ENCODE results near the gene FAF2. TPM values are rescaled to one million over a fixed set of nuclear protein-coding genes. Genes with fewer than 3 reads are reported as not detected.
A peak's percentile ranks its signal among the peaks of the same experiment; 100 is the strongest.

FAF2 gene
- total RNA-seq, 1 experiment from 2014 or later = 53.2 TPM

- Histone ChIP-seq H3K27me3 (replicated peaks; ENCODE audit: insufficient read depth, low read depth, low read length, poor library complexity) (no peaks in the 10 kb centered on the region), H3K9me3 (ENCODE audit: low read depth, low read length, poor library complexity, severe bottlenecking) (peaks cover 15% of the 10 kb centered on the region), H3K27ac (ENCODE audit: low read depth, low read length, poor library complexity, severe bottlenecking) (no peak overlapping the region), H3K4me3 (ENCODE audit: low read depth, low read length, poor library complexity, severe bottlenecking) (no peak overlapping the region), H3K36me3 (ENCODE audit: insufficient read depth, low read length, poor library complexity, severe bottlenecking) (peaks cover 5% of the 10 kb centered on the region), H3K4me1 (ENCODE audit: insufficient read depth, low read length, poor library complexity, severe bottlenecking) (no peaks in the 10 kb centered on the region)
- TF ChIP-seq EZH2 (IDR thresholded peaks at IDR 0.05; ENCODE audit: borderline replicate concordance, low read depth, low read length, poor library complexity, severe bottlenecking) (no peak), CTCF (conservative IDR thresholded peaks at IDR 0.05; ENCODE audit: low read depth, low read length) (no peak)
- no peak for DNase-seq (ENCODE audit: low spot score)
- ChIA-PET CTCF (no interaction called here), POLR2A (ENCODE audit: low non-redundant PET) (no interaction called here)
- no TSS peak for BruUV-seq (replicated peaks)
- intact Hi-C loops (cut with micrococcal nuclease; ENCODE audit: unreplicated experiment) = no loop called here
These were observed 25.3 kb downstream of the FAF2 start for GRCh38 chr5:176473335-176474006.

- TF ChIP-seq CTCF (conservative IDR thresholded peaks at IDR 0.05; ENCODE audit: low read depth, low read length) = no peak
- TF ChIP-seq EZH2 (IDR thresholded peaks at IDR 0.05; ENCODE audit: borderline replicate concordance, low read depth, low read length, poor library complexity, severe bottlenecking) = no peak
- H3K27me3 ChIP-seq (replicated peaks; ENCODE audit: insufficient read depth, low read depth, low read length, poor library complexity) = no peaks in the 10 kb centered on the region
- CTCF ChIA-PET = no interaction called here
- no TSS peak for BruUV-seq (replicated peaks)
- no peak overlapping the region for H3K27ac ChIP-seq (ENCODE audit: low read depth, low read length, poor library complexity, severe bottlenecking)
- POLR2A ChIA-PET (ENCODE audit: low non-redundant PET) = no interaction called here
- intact Hi-C loops (cut with micrococcal nuclease; ENCODE audit: unreplicated experiment) = no loop called here
- H3K4me3 ChIP-seq (ENCODE audit: low read depth, low read length, poor library complexity, severe bottlenecking) = no peak overlapping the region
- peak; percentile 14 for DNase-seq (ENCODE audit: low spot score)
- peaks cover 8% of the 10 kb centered on the region for H3K36me3 ChIP-seq (ENCODE audit: insufficient read depth, low read length, poor library complexity, severe bottlenecking)
- peaks cover 15% of the 10 kb centered on the region for H3K9me3 ChIP-seq (ENCODE audit: low read depth, low read length, poor library complexity, severe bottlenecking)
- no peaks in the 10 kb centered on the region for H3K4me1 ChIP-seq (ENCODE audit: insufficient read depth, low read length, poor library complexity, severe bottlenecking)
These were observed 26.3 kb downstream of the FAF2 start for GRCh38 chr5:176474476-176474875.

GRCh38 chr5:176481711-176482110, 33.5 kb downstream of the FAF2 start:
- ChIA-PET POLR2A (ENCODE audit: low non-redundant PET) (no interaction called here), CTCF (no interaction called here)

More at GRCh38 chr5:176481711-176482110, 33.5 kb downstream of the FAF2 start:
- Histone ChIP-seq H3K4me1 (ENCODE audit: insufficient read depth, low read length, poor library complexity, severe bottlenecking) (no peaks in the 10 kb centered on the region), H3K27me3 (replicated peaks; ENCODE audit: insufficient read depth, low read depth, low read length, poor library complexity) (no peaks in the 10 kb centered on the region), H3K27ac (ENCODE audit: low read depth, low read length, poor library complexity, severe bottlenecking) (no peak overlapping the region), H3K4me3 (ENCODE audit: low read depth, low read length, poor library complexity, severe bottlenecking) (no peak overlapping the region), H3K9me3 (ENCODE audit: low read depth, low read length, poor library complexity, severe bottlenecking) (no peaks in the 10 kb centered on the region), H3K36me3 (ENCODE audit: insufficient read depth, low read length, poor library complexity, severe bottlenecking) (peaks cover 23% of the 10 kb centered on the region)
- no TSS peak for BruUV-seq (replicated peaks)
- intact Hi-C loops (cut with micrococcal nuclease; ENCODE audit: unreplicated experiment) = no loop called here
- DNase-seq (ENCODE audit: low spot score) = no peak
- TF ChIP-seq CTCF (conservative IDR thresholded peaks at IDR 0.05; ENCODE audit: low read depth, low read length) = no peak

Measured in A673 (cell line).